GM23338 (cell line): Measurements from ENCODE around the gene VAX1. TPM values are rescaled to one million over a fixed set of nuclear protein-coding genes. Genes with fewer than 3 reads are reported as not detected.
A peak's percentile ranks its signal among the peaks of the same experiment; 100 is the strongest.

Source experiments
- ATAC-seq: fragments of 200-7000 bp; cut with Tn5 transposase; 3 replicates; pipeline ENCODE4 v1.9.1; 2020
- DNase-seq: peaks from one replicate; pipeline ENCODE4 v3.0.0-alpha.2; 2015; ENCODE audit warnings: low spot score
- H2AFZ ChIP-seq: fragments of 200-600 bp; sonication (generic); 2 replicates; pipeline ENCODE4 v1.8.0; 2016; ENCODE audit warnings: antibody characterized with exemption, mild to moderate bottlenecking, moderate library complexity
- H3F3A ChIP-seq: fragments of 200-600 bp; sonication (generic); replicated peaks from 2 replicates; pipeline ENCODE4 v1.8.0; 2017; ENCODE audit warnings: antibody characterized with exemption, mixed run types, low read depth
- H3K27ac ChIP-seq: fragments of 200-600 bp; sonication (generic); 2 replicates; pipeline ENCODE4 v1.6.1; 2016; ENCODE audit warnings: low read depth
- H3K27me3 ChIP-seq: fragments of 200-600 bp; sonication (generic); 2 replicates; pipeline ENCODE4 v1.8.0; 2016; ENCODE audit warnings: mild to moderate bottlenecking, mixed run types, moderate library complexity; ENCODE audit not compliant: insufficient read depth
- H3K36me3 ChIP-seq: fragments of 200-600 bp; sonication (generic); 2 replicates; pipeline ENCODE4 v1.8.0; 2016; ENCODE audit warnings: mild to moderate bottlenecking; ENCODE audit not compliant: insufficient read depth
- H3K4me1 ChIP-seq: fragments of 200-600 bp; sonication (generic); 2 replicates; pipeline ENCODE4 v1.8.0; 2016; ENCODE audit warnings: mild to moderate bottlenecking, moderate library complexity; ENCODE audit not compliant: insufficient read depth
- H3K4me2 ChIP-seq: fragments of 200-600 bp; sonication (generic); 2 replicates; pipeline ENCODE4 v1.7.1; 2017; ENCODE audit warnings: mixed run types
- H3K4me3 ChIP-seq: fragments of 200-600 bp; sonication (generic); 2 replicates; pipeline ENCODE4 v1.6.1; 2016; ENCODE audit warnings: mixed run types
- H3K79me2 ChIP-seq: fragments of 200-600 bp; sonication (generic); replicated peaks from 2 replicates; pipeline ENCODE4 v1.8.0; 2017; ENCODE audit warnings: mild to moderate bottlenecking; ENCODE audit not compliant: insufficient read depth
- H3K9me2 ChIP-seq: fragments of 200-600 bp; sonication (generic); 2 replicates; pipeline ENCODE4 v1.8.0; 2017; ENCODE audit not compliant: insufficient read depth
- H4K20me1 ChIP-seq: fragments of 200-600 bp; sonication (generic); replicated peaks from 2 replicates; pipeline ENCODE4 v1.8.0; 2017; ENCODE audit warnings: mild to moderate bottlenecking; ENCODE audit not compliant: insufficient read depth
- H3K27ac Mint-ChIP-seq: 2 replicates; pipeline ENCODE4 v1.8.0; 2020; ENCODE audit warnings: inconsistent platforms, mild to moderate bottlenecking, moderate library complexity, mixed read lengths
- H3K27me3 Mint-ChIP-seq: 3 replicates; pipeline ENCODE4 v1.8.0; 2022; ENCODE audit warnings: low read depth, mild to moderate bottlenecking, moderate library complexity, mixed read lengths, inconsistent platforms; ENCODE audit not compliant: insufficient read depth, poor library complexity
- H3K36me3 Mint-ChIP-seq: 3 replicates; pipeline ENCODE4 v1.8.0; 2021; ENCODE audit warnings: low read depth, mild to moderate bottlenecking, inconsistent platforms, moderate library complexity, mixed read lengths
- H3K4me1 Mint-ChIP-seq: 3 replicates; pipeline ENCODE4 v1.8.0; 2020; ENCODE audit warnings: mild to moderate bottlenecking, inconsistent platforms, mixed read lengths
- H3K4me3 Mint-ChIP-seq: 3 replicates; pipeline ENCODE4 v1.8.0; 2021; ENCODE audit warnings: moderate library complexity, mild to moderate bottlenecking, inconsistent platforms, mixed read lengths
- H3K9me3 Mint-ChIP-seq: 3 replicates; pipeline ENCODE4 v1.8.0; 2020; ENCODE audit warnings: moderate library complexity, mild to moderate bottlenecking, inconsistent platforms, mixed read lengths
- CREB1 ChIP-seq: fragments of 250-450 bp; sonication (Bioruptor Pico); IDR thresholded peaks from 2 replicates; pipeline ENCODE4 v1.5.0; 2020; ENCODE audit warnings: low read depth, mild to moderate bottlenecking, moderate library complexity
- EZH2 ChIP-seq: fragments of 200-600 bp; sonication (generic); IDR thresholded peaks from one replicate; pipeline ENCODE4 v1.8.0; 2017; ENCODE audit warnings: antibody characterized with exemption, mild to moderate bottlenecking, low read depth; ENCODE audit not compliant: unreplicated experiment
- EZH2phosphoT487 ChIP-seq: fragments of 200-600 bp; sonication (generic); IDR thresholded peaks from one replicate; pipeline ENCODE4 v1.8.1; 2018; ENCODE audit warnings: antibody characterized with exemption; ENCODE audit not compliant: unreplicated experiment
- NANOG ChIP-seq: IDR thresholded peaks from 2 replicates; pipeline ENCODE4 v1.6.1; 2016; ENCODE audit warnings: antibody characterized with exemption, borderline replicate concordance
- POLR2AphosphoS5 ChIP-seq: IDR thresholded peaks from 2 replicates; pipeline ENCODE4 v1.6.1; 2016; ENCODE audit warnings: antibody characterized with exemption, low read depth
- STAT1 ChIP-seq: IDR thresholded peaks from one replicate; pipeline ENCODE4 v1.6.1; 2016; ENCODE audit warnings: antibody characterized with exemption; ENCODE audit not compliant: unreplicated experiment
- ZNF331 ChIP-seq: fragments of 250-450 bp; sonication (Bioruptor Pico); IDR thresholded peaks from 2 replicates; pipeline ENCODE4 v1.5.0; 2020; ENCODE audit warnings: low read depth, mild to moderate bottlenecking, moderate library complexity
- polyA plus RNA-seq: library from polyadenylated mRNA; unstranded; fragments of >200 nt; fragmentation: Nextera tagmentation; extraction: Ambion mirVana; gene quantifications from 2 replicates; pipeline ENCODE4 v1.2.1, GENCODE V29; 2016
- total RNA-seq: library from RNA; depleted of rRNA; stranded (reverse); fragments of >200 nt; shearing (Covaris generic); gene quantifications from 2 replicates; pipeline ENCODE4 v1.2.3, GENCODE V29; 2014
- TF ChIP-seq, protein P1 (sequence below): IDR thresholded peaks from one replicate; pipeline ENCODE4 v1.6.1; 2018; ENCODE audit warnings: antibody characterized with exemption; ENCODE audit not compliant: unreplicated experiment
- TF ChIP-seq, protein P2 (sequence below): fragments of 250-450 bp; sonication (Bioruptor Pico); IDR thresholded peaks from 2 replicates; pipeline ENCODE4 v1.5.0; 2020; ENCODE audit warnings: mild to moderate bottlenecking, moderate library complexity
- TF ChIP-seq, protein P3 (sequence below), 2 experiments: fragments of 200-600 bp in 1 of 2; sonication (generic) in 1 of 2; conservative IDR thresholded peaks; 2 replicates each; pipeline versions ENCODE4 v1.5.1 to v1.6.1; 2016 to 2017; ENCODE audit warnings: antibody characterized with exemption in 2 of 2, low read depth in 2 of 2, mild to moderate bottlenecking in 2 of 2, moderate library complexity in 1 of 2
- TF ChIP-seq, protein P4 (sequence below): IDR thresholded peaks from 2 replicates; pipeline ENCODE4 v1.6.1; 2016; ENCODE audit warnings: antibody characterized with exemption

The VAX1 gene
- total and polyA plus RNA-seq, 2 experiments from 2014 or later, result not detected

DNA sequence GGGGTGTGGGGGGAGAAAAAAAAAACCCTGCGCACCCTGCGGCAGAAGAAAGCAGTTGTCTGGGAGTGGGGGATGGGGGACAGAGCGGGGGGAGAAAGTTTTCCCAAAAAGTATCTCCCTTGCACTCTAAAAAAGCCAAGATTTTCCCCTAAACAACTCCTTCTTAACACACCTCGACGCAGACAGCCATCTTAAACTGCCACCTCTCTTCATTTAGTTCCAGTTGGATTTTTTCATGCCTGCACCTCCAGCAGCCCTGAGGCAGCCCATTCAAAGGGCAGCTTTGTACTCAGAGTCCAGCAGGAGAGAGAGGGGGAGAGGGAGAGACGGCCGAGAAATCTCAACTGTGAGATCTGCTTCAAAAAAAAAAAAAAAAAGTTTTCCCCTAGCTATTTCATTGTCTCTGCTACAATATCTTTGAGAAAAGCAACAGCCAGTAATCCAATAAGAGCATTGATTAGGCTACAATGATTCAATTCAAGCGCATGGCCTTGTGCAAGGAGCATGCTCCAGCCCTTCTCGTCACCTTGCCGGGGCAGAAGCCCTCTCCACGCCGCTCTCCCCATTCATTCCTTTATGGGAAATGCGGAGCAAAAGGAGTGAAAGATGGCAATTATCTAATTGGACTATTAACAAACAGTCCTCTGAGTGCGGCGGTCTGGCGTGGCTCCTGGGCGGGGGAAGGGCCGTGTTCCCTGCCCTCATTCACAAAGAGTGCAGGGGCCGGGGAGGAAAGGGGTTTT lies 939 bp upstream of the VAX1 start:
- Histone ChIP-seq H3K79me2 (no peaks in the 10 kb centered on the region), H3K36me3 (no peaks in the 10 kb centered on the region), H2AFZ (no peak overlapping the region), H3F3A (peaks cover 16% of the 10 kb centered on the region), H3K27ac (no peak overlapping the region), H3K9me2 (no peaks in the 10 kb centered on the region), H4K20me1 (peaks cover 18% of the 10 kb centered on the region), H3K4me3 (peak overlapping the region; percentile 56), H3K27me3 (peaks cover 98% of the 10 kb centered on the region), H3K4me2 (peak overlapping the region; percentile 82), H3K4me1 (peaks cover 51% of the 10 kb centered on the region)
- ATAC-seq, result no peak
- Mint-ChIP-seq H3K4me3 (peak overlapping the region; percentile 55), H3K27ac (no peak overlapping the region), H3K9me3 (peaks cover 3% of the 10 kb centered on the region; the same call in 2 of the 3 replicates), H3K4me1 (peaks cover 28% of the 10 kb centered on the region), H3K36me3 (no peaks in the 10 kb centered on the region), H3K27me3 (peaks cover 92% of the 10 kb centered on the region)
- peak; percentile 59 for DNase-seq
- TF ChIP-seq STAT1, result no peak
- no peak for TF ChIP-seq NANOG
- TF ChIP-seq, protein P1, sequence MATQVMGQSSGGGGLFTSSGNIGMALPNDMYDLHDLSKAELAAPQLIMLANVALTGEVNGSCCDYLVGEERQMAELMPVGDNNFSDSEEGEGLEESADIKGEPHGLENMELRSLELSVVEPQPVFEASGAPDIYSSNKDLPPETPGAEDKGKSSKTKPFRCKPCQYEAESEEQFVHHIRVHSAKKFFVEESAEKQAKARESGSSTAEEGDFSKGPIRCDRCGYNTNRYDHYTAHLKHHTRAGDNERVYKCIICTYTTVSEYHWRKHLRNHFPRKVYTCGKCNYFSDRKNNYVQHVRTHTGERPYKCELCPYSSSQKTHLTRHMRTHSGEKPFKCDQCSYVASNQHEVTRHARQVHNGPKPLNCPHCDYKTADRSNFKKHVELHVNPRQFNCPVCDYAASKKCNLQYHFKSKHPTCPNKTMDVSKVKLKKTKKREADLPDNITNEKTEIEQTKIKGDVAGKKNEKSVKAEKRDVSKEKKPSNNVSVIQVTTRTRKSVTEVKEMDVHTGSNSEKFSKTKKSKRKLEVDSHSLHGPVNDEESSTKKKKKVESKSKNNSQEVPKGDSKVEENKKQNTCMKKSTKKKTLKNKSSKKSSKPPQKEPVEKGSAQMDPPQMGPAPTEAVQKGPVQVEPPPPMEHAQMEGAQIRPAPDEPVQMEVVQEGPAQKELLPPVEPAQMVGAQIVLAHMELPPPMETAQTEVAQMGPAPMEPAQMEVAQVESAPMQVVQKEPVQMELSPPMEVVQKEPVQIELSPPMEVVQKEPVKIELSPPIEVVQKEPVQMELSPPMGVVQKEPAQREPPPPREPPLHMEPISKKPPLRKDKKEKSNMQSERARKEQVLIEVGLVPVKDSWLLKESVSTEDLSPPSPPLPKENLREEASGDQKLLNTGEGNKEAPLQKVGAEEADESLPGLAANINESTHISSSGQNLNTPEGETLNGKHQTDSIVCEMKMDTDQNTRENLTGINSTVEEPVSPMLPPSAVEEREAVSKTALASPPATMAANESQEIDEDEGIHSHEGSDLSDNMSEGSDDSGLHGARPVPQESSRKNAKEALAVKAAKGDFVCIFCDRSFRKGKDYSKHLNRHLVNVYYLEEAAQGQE, result no peak
- no peak for TF ChIP-seq POLR2AphosphoS5
- TF ChIP-seq, protein P2, sequence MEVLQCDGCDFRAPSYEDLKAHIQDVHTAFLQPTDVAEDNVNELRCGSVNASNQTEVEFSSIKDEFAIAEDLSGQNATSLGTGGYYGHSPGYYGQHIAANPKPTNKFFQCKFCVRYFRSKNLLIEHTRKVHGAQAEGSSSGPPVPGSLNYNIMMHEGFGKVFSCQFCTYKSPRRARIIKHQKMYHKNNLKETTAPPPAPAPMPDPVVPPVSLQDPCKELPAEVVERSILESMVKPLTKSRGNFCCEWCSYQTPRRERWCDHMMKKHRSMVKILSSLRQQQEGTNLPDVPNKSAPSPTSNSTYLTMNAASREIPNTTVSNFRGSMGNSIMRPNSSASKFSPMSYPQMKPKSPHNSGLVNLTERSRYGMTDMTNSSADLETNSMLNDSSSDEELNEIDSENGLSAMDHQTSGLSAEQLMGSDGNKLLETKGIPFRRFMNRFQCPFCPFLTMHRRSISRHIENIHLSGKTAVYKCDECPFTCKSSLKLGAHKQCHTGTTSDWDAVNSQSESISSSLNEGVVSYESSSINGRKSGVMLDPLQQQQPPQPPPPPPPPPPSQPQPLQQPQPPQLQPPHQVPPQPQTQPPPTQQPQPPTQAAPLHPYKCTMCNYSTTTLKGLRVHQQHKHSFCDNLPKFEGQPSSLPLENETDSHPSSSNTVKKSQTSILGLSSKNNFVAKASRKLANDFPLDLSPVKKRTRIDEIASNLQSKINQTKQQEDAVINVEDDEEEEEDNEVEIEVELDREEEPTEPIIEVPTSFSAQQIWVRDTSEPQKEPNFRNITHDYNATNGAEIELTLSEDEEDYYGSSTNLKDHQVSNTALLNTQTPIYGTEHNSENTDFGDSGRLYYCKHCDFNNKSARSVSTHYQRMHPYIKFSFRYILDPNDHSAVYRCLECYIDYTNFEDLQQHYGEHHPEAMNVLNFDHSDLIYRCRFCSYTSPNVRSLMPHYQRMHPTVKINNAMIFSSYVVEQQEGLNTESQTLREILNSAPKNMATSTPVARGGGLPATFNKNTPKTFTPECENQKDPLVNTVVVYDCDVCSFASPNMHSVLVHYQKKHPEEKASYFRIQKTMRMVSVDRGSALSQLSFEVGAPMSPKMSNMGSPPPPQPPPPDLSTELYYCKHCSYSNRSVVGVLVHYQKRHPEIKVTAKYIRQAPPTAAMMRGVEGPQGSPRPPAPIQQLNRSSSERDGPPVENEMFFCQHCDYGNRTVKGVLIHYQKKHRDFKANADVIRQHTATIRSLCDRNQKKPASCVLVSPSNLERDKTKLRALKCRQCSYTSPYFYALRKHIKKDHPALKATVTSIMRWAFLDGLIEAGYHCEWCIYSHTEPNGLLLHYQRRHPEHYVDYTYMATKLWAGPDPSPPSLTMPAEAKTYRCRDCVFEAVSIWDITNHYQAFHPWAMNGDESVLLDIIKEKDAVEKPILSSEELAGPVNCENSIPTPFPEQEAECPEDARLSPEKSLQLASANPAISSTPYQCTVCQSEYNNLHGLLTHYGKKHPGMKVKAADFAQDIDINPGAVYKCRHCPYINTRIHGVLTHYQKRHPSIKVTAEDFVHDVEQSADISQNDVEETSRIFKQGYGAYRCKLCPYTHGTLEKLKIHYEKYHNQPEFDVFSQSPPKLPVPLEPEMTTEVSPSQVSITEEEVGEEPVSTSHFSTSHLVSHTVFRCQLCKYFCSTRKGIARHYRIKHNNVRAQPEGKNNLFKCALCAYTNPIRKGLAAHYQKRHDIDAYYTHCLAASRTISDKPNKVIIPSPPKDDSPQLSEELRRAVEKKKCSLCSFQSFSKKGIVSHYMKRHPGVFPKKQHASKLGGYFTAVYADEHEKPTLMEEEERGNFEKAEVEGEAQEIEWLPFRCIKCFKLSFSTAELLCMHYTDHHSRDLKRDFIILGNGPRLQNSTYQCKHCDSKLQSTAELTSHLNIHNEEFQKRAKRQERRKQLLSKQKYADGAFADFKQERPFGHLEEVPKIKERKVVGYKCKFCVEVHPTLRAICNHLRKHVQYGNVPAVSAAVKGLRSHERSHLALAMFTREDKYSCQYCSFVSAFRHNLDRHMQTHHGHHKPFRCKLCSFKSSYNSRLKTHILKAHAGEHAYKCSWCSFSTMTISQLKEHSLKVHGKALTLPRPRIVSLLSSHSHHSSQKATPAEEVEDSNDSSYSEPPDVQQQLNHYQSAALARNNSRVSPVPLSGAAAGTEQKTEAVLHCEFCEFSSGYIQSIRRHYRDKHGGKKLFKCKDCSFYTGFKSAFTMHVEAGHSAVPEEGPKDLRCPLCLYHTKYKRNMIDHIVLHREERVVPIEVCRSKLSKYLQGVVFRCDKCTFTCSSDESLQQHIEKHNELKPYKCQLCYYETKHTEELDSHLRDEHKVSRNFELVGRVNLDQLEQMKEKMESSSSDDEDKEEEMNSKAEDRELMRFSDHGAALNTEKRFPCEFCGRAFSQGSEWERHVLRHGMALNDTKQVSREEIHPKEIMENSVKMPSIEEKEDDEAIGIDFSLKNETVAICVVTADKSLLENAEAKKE (CRISPR knock-in tag), result no peak
- no peak for TF ChIP-seq CREB1 (CRISPR knock-in tag)
- TF ChIP-seq, protein P3, sequence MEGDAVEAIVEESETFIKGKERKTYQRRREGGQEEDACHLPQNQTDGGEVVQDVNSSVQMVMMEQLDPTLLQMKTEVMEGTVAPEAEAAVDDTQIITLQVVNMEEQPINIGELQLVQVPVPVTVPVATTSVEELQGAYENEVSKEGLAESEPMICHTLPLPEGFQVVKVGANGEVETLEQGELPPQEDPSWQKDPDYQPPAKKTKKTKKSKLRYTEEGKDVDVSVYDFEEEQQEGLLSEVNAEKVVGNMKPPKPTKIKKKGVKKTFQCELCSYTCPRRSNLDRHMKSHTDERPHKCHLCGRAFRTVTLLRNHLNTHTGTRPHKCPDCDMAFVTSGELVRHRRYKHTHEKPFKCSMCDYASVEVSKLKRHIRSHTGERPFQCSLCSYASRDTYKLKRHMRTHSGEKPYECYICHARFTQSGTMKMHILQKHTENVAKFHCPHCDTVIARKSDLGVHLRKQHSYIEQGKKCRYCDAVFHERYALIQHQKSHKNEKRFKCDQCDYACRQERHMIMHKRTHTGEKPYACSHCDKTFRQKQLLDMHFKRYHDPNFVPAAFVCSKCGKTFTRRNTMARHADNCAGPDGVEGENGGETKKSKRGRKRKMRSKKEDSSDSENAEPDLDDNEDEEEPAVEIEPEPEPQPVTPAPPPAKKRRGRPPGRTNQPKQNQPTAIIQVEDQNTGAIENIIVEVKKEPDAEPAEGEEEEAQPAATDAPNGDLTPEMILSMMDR (conservative IDR thresholded peaks at IDR 0.05; ENCODE audit: low read depth in 2 of 2), result no peak
- TF ChIP-seq ZNF331 (CRISPR knock-in tag), result no peak
- TF ChIP-seq EZH2, result peak; percentile 94
- TF ChIP-seq, protein P4, sequence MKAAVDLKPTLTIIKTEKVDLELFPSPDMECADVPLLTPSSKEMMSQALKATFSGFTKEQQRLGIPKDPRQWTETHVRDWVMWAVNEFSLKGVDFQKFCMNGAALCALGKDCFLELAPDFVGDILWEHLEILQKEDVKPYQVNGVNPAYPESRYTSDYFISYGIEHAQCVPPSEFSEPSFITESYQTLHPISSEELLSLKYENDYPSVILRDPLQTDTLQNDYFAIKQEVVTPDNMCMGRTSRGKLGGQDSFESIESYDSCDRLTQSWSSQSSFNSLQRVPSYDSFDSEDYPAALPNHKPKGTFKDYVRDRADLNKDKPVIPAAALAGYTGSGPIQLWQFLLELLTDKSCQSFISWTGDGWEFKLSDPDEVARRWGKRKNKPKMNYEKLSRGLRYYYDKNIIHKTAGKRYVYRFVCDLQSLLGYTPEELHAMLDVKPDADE, result no peak
- TF ChIP-seq EZH2phosphoT487, result peak; percentile 67
